B cell (primary cell): ENCODE measurements around the gene ABL1. TPM values are rescaled to one million over a fixed set of nuclear protein-coding genes. Genes with fewer than 3 reads are reported as not detected.

ENCODE experiments used
- ATAC-seq: fragments of 200-7000 bp; cut with Tn5 transposase; one replicate; pipeline ENCODE4 v1.10.0; 2021; ENCODE audit warnings: low read depth, mild to moderate bottlenecking, moderate number of reproducible peaks, moderate library complexity
- CTCF ChIA-PET: fragments of 350-600 bp; sonication (Branson Sonifier 250); formaldehyde crosslinking; loops from one replicate; lab custom pipeline; 2021; ENCODE audit warnings: antibody characterized with exemption, inconsistent platforms; lab: Charles Lee
- POLR2A ChIA-PET: fragments of 350-600 bp; sonication (Branson Sonifier 250); formaldehyde crosslinking; loops from one replicate; lab custom pipeline; 2021; ENCODE audit warnings: antibody characterized with exemption; lab: Charles Lee
- DNase-seq: peaks from one replicate; pipeline ENCODE4 v3.0.0; 2013
- H2AFZ ChIP-seq: 2 replicates; pipeline ENCODE4 v1.6.1; 2012; ENCODE audit warnings: mild to moderate bottlenecking, low read depth, low read length; ENCODE audit not compliant: insufficient read depth, poor library complexity, severe bottlenecking
- H3K27ac ChIP-seq, 2 donors: 1 replicate in 1 of 2; 2 replicates in 1 of 2; pipeline ENCODE4 v1.5.1; 2012 to 2013; ENCODE audit warnings: low read length in 2 of 2, mild to moderate bottlenecking in 2 of 2, moderate library complexity in 1 of 2
- H3K27me3 ChIP-seq, 4 experiments: fragments of 200-600 bp in 1 of 4; sonication (generic) in 1 of 4; replicated peaks in 1 of 4; 1 replicate in 2 of 4; 2 replicates in 2 of 4; pipeline versions ENCODE4 v1.6.1 to v1.7.0; 2013 to 2016; ENCODE audit warnings: low read length in 3 of 4, mild to moderate bottlenecking in 2 of 4, mixed read lengths in 1 of 4, moderate library complexity in 1 of 4; ENCODE audit not compliant: insufficient read depth in 4 of 4, control insufficient read depth in 3 of 4; ENCODE audit errors: control extremely low read depth in 1 of 4
- H3K36me3 ChIP-seq, 2 experiments: replicated peaks in 1 of 2; 1 replicate in 1 of 2; 2 replicates in 1 of 2; pipeline versions ENCODE4 v1.6.1 to v1.7.1; 2013; ENCODE audit warnings: low read length in 1 of 2; ENCODE audit not compliant: insufficient read depth in 2 of 2, control insufficient read depth in 1 of 2; ENCODE audit errors: control extremely low read depth in 1 of 2, extremely low read depth in 1 of 2
- H3K4me1 ChIP-seq, 2 donors: fragments of 200-600 bp in 1 of 2; sonication (generic) in 1 of 2; 1 replicate in 1 of 2; 2 replicates in 1 of 2; pipeline versions ENCODE4 v1.5.1 to v1.6.1; 2013 to 2017; ENCODE audit warnings: low read length in 2 of 2; ENCODE audit not compliant: control insufficient read depth in 2 of 2, insufficient read depth in 2 of 2
- H3K4me2 ChIP-seq: replicated peaks from 2 replicates; pipeline ENCODE3; 2012; ENCODE audit warnings: mild to moderate bottlenecking, low read depth, low read length; ENCODE audit not compliant: poor library complexity, severe bottlenecking
- H3K4me3 ChIP-seq, 5 experiments: fragments of 200-600 bp in 1 of 5; sonication (generic) in 1 of 5; 1 replicate in 3 of 5; 2 replicates in 2 of 5; pipeline versions ENCODE4 v1.5.1 to v1.7.0; 2011 to 2016; ENCODE audit warnings: low read length in 4 of 5, mild to moderate bottlenecking in 4 of 5, low read depth in 2 of 5, control low read depth in 1 of 5, moderate library complexity in 1 of 5; ENCODE audit not compliant: insufficient read depth in 1 of 5; ENCODE audit errors: control extremely low read depth in 1 of 5, extremely low read depth in 1 of 5
- H3K79me2 ChIP-seq: fragments of 200-600 bp; sonication (generic); one replicate; pipeline ENCODE4 v1.6.0; 2016; ENCODE audit warnings: low read length; ENCODE audit not compliant: control insufficient read depth, insufficient read depth
- H3K9ac ChIP-seq: fragments of 200-600 bp; sonication (generic); 2 replicates; pipeline ENCODE4 v1.6.1; 2017; ENCODE audit warnings: mild to moderate bottlenecking, low read length, moderate library complexity
- H3K9me3 ChIP-seq, 3 donors: one replicate each; pipeline versions ENCODE4 v1.6.1 to v1.7.1; 2013; ENCODE audit warnings: low read length in 2 of 3; ENCODE audit not compliant: control insufficient read depth in 2 of 3, insufficient read depth in 1 of 3; ENCODE audit errors: control extremely low read depth in 1 of 3
- H4K20me1 ChIP-seq: 2 replicates; pipeline ENCODE4 v1.6.0; 2012; ENCODE audit warnings: mild to moderate bottlenecking, low read length; ENCODE audit not compliant: insufficient read depth, control insufficient read depth, poor library complexity, severe bottlenecking
- H3K27ac Mint-ChIP-seq: one replicate; pipeline ENCODE4 v1.8.0; 2021; ENCODE audit warnings: mixed read lengths
- H3K27me3 Mint-ChIP-seq: one replicate; pipeline ENCODE4 v1.8.0; 2021; ENCODE audit warnings: mixed read lengths
- H3K4me1 Mint-ChIP-seq: one replicate; pipeline ENCODE4 v1.8.0; 2021; ENCODE audit warnings: mixed read lengths
- H3K4me3 Mint-ChIP-seq: one replicate; pipeline ENCODE4 v1.8.0; 2021; ENCODE audit warnings: mixed read lengths
- H3K9me3 Mint-ChIP-seq: one replicate; pipeline ENCODE4 v1.8.0; 2022; ENCODE audit warnings: mixed read lengths; ENCODE audit not compliant: insufficient read depth
- EZH2 ChIP-seq: IDR thresholded peaks from 2 replicates; pipeline ENCODE4 v1.6.1; 2012; ENCODE audit warnings: borderline replicate concordance, low read depth, mild to moderate bottlenecking, moderate library complexity, low read length; ENCODE audit not compliant: insufficient read depth, poor library complexity, severe bottlenecking
- WGBS: methylation state at CpG from one replicate; pipeline ENCODE4 v1.1.5; 2013; ENCODE audit warnings: missing lambda C conversion rate; ENCODE audit not compliant: insufficient coverage; 5-methylcytosine and 5-hydroxymethylcytosine counted together
- intact Hi-C: fragments of 100-400 bp; cut with micrococcal nuclease; formaldehyde crosslinking; loops from one replicate; pipeline ENCODE4 v1.10.0; 2022
- polyA plus RNA-seq: library from polyadenylated mRNA; depleted of rRNA; stranded (reverse); fragments of >200 nt; gene quantifications from 2 replicates; pipeline ENCODE4 v1.2.3, GENCODE V29; 2012
- total RNA-seq, 2 donors: library from RNA; stranded (reverse); fragments of 120-200 nt in 1 of 2; gene quantifications; 1 replicate in 1 of 2; 2 replicates in 1 of 2; pipeline versions ENCODE4 v1.2.3 to v1.2.4, GENCODE V29; 2013 to 2022
- TF ChIP-seq, protein P1 (sequence below): fragments of 200-600 bp; IDR thresholded peaks from one replicate; pipeline ENCODE4 v1.8.0; 2022; ENCODE audit warnings: antibody characterized with exemption, mild to moderate bottlenecking

Gene ABL1
- total and polyA plus RNA-seq, 2 donors (not counting 1 experiment from before 2014, with no cell fraction given) = 11.9 to 46.0 TPM

- 97% methylated on average over 8 of the region's 9 CpGs for WGBS
These were observed 37.5 kb downstream of the ABL1 start for GRCh38 chr9:130872508-130872907.

GRCh38 chr9:130872912-130873503 is 38.0 kb downstream of the ABL1 start:
- Histone ChIP-seq H3K4me2 (no peak overlapping the region), H3K27ac (no peak overlapping the region), H3K79me2 (no peaks in the 10 kb centered on the region), H3K9ac (no peak overlapping the region), H3K27me3 (no peaks in the 10 kb centered on the region), H3K9me3 (no peaks in the 10 kb centered on the region), H2AFZ (no peak overlapping the region), H3K4me3 (no peak overlapping the region), H3K4me1 (peaks cover 7 to 15% of the 10 kb centered on the region in 2 donors), H3K36me3 (peaks cover 0 to 40% of the 10 kb centered on the region in 2 experiments), H4K20me1 (peaks cover 14% of the 10 kb centered on the region)
- Mint-ChIP-seq H3K27ac (no peak overlapping the region), H3K9me3 (no peaks in the 10 kb centered on the region), H3K4me3 (no peak overlapping the region), H3K4me1 (peaks cover 18% of the 10 kb centered on the region), H3K27me3 (no peaks in the 10 kb centered on the region)
- WGBS = 97% methylated on average over 10 of the region's 15 CpGs
- ChIA-PET CTCF (interaction anchor here (0.8 kb wide), 1 partner anchor 173 kb away, joined by 3 read pairs; no protein-coding TSS in a partner anchor), POLR2A (no interaction called here)
- no peak for DNase-seq
- no peak for ATAC-seq
- TF ChIP-seq, protein P1, sequence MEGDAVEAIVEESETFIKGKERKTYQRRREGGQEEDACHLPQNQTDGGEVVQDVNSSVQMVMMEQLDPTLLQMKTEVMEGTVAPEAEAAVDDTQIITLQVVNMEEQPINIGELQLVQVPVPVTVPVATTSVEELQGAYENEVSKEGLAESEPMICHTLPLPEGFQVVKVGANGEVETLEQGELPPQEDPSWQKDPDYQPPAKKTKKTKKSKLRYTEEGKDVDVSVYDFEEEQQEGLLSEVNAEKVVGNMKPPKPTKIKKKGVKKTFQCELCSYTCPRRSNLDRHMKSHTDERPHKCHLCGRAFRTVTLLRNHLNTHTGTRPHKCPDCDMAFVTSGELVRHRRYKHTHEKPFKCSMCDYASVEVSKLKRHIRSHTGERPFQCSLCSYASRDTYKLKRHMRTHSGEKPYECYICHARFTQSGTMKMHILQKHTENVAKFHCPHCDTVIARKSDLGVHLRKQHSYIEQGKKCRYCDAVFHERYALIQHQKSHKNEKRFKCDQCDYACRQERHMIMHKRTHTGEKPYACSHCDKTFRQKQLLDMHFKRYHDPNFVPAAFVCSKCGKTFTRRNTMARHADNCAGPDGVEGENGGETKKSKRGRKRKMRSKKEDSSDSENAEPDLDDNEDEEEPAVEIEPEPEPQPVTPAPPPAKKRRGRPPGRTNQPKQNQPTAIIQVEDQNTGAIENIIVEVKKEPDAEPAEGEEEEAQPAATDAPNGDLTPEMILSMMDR = no peak
- no peak for TF ChIP-seq EZH2
- intact Hi-C loops = no loop called here

More at GRCh38 chr9:130872508-130872907, 37.5 kb downstream of the ABL1 start:
- ATAC-seq = no peak
- Mint-ChIP-seq H3K27ac (no peak overlapping the region), H3K27me3 (no peaks in the 10 kb centered on the region), H3K9me3 (no peaks in the 10 kb centered on the region), H3K4me1 (peaks cover 18% of the 10 kb centered on the region), H3K4me3 (no peak overlapping the region)
- ChIA-PET CTCF (interaction anchor here (3.7 kb wide), 1 partner anchor 175 kb away, joined by 75 read pairs; no protein-coding TSS in a partner anchor), POLR2A (no interaction called here)
- TF ChIP-seq, protein P1 = no peak
- TF ChIP-seq EZH2 = no peak
- peaks cover 0 to 39% of the 10 kb centered on the region in 2 experiments for H3K36me3 ChIP-seq
- no peak for DNase-seq
- H4K20me1 ChIP-seq = peaks cover 14% of the 10 kb centered on the region
- H3K79me2 ChIP-seq = no peaks in the 10 kb centered on the region
- H3K27ac ChIP-seq = no peak overlapping the region
- H2AFZ ChIP-seq = no peak overlapping the region
- intact Hi-C loops = no loop called here
- no peaks in the 10 kb centered on the region for H3K27me3 ChIP-seq
- no peak overlapping the region for H3K9ac ChIP-seq
- peaks cover 7 to 15% of the 10 kb centered on the region in 2 donors for H3K4me1 ChIP-seq
- H3K4me3 ChIP-seq = no peak overlapping the region
- H3K4me2 ChIP-seq = no peak overlapping the region
- H3K9me3 ChIP-seq = no peaks in the 10 kb centered on the region
